Ectodermal cell (in vitro differentiated cells): Measurements from ENCODE around the gene HCFC1R1. TPM values are rescaled to one million over a fixed set of nuclear protein-coding genes. Genes with fewer than 3 reads are reported as not detected.
"Not testable (repeated sequence)": the region's sequence is repeated elsewhere in the genome, so short reads cannot be mapped to it uniquely, and the experiment has no call there.

Source experiments
- H3K27ac ChIP-seq: 2 replicates; pipeline ENCODE4 v1.7.0; 2013; ENCODE audit warnings: mild to moderate bottlenecking, low read depth, low read length; ENCODE audit not compliant: insufficient read depth, poor library complexity, severe bottlenecking
- H3K27me3 ChIP-seq: 2 replicates; pipeline ENCODE4 v1.7.0; 2013; ENCODE audit warnings: mild to moderate bottlenecking, low read length; ENCODE audit not compliant: insufficient read depth, control insufficient read depth, poor library complexity, severe bottlenecking
- H3K36me3 ChIP-seq: one replicate; pipeline ENCODE4 v1.7.0; 2013; ENCODE audit warnings: low read length; ENCODE audit not compliant: control insufficient read depth, insufficient read depth
- H3K4me1 ChIP-seq: one replicate; pipeline ENCODE4 v1.7.0; 2013; ENCODE audit warnings: low read length; ENCODE audit not compliant: control insufficient read depth, insufficient read depth
- H3K4me3 ChIP-seq: 2 replicates; pipeline ENCODE4 v1.7.0; 2013; ENCODE audit warnings: low read depth, low read length, control low read depth; ENCODE audit not compliant: insufficient read depth
- H3K9me3 ChIP-seq: 2 replicates; pipeline ENCODE4 v1.7.0; 2013; ENCODE audit warnings: mild to moderate bottlenecking, low read length, moderate library complexity; ENCODE audit not compliant: control insufficient read depth
- WGBS, 2 experiments: methylation state at CpG; one replicate each; pipeline ENCODE4 v1.1.7; 2013; ENCODE audit warnings: missing lambda C conversion rate in 2 of 2; 5-methylcytosine and 5-hydroxymethylcytosine counted together
- polyA plus RNA-seq, 4 experiments: library from polyadenylated mRNA; stranded (reverse); fragments of 50-300 nt; gene quantifications; one replicate each; pipeline ENCODE4 v1.2.3, GENCODE V29; 2013

HCFC1R1 gene, protein sequence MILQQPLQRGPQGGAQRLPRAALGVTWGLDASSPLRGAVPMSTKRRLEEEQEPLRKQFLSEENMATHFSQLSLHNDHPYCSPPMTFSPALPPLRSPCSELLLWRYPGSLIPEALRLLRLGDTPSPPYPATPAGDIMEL
- polyA plus RNA-seq (2013, experiment 1 of 4) = 68.4 TPM
- 63.6 TPM for polyA plus RNA-seq (2013, experiment 2 of 4)
- 67.7 TPM for polyA plus RNA-seq (2013, experiment 3 of 4)
- 72.9 TPM for polyA plus RNA-seq (2013, experiment 4 of 4)

DNA sequence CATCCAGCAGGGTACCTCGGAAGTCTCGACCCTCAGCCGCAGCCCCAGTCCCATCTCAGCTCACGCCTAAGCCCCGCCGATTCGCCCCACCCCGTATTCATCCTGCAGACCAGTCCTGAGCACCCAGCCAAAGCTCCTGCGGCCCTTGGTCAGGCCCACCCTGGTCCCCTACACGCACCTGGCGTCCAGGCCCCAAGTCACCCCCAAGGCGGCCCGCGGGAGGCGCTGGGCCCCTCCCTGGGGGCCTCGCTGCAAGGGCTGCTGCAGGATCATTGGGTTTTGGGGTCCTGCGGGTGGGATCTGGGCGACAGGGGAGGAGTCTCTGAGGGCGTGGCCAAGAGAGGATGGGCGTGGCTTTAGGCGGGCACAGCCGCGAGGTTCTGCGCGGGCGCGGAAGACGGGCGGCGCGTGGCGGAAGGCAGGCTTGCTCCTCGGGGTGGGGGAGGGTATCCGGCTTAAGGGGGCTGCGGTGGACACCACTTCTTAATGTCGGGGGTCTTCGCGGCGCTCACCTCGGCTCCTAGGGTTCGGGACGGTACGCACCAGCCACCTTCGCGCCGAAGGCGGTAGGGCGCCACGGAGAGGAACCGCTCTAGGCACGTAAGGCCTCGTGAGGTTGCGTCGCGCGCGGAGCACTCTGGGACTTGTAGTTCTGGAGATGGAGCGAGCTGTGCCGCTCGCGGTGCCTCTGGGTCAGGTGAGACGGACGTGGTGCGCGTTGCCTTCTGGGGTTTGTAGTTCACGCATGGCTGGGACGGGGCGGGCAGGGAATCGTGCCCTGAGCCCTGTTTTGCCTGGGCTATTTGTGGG, at the start of gene HCFC1R1, which contains the start of gene THOC6:
HCFC1R1 (minus strand) TSS at position 274 of the 810 bp plus-strand sequence; CDS start at position 273, 1 bp downstream.
THOC6 (plus strand) TSS at position 367 of the 810 bp plus-strand sequence; CDS start at position 659, 292 bp downstream.
- H3K36me3 ChIP-seq = peaks cover 17% of the 10 kb centered on the region
- 0 to 1% methylated on average over 69 of the region's 69 CpGs for whole genome bisulfite sequencing, 2 experiments
- no peaks in the 10 kb centered on the region for H3K9me3 ChIP-seq
- H3K27ac ChIP-seq = peak within 1 kb of the TSS; percentile 83
- peaks cover 6% of the 10 kb centered on the region for H3K27me3 ChIP-seq
- peaks cover 23% of the 10 kb centered on the region for H3K4me1 ChIP-seq
- H3K4me3 ChIP-seq = peak within 1 kb of the TSS; percentile 60

DNA sequence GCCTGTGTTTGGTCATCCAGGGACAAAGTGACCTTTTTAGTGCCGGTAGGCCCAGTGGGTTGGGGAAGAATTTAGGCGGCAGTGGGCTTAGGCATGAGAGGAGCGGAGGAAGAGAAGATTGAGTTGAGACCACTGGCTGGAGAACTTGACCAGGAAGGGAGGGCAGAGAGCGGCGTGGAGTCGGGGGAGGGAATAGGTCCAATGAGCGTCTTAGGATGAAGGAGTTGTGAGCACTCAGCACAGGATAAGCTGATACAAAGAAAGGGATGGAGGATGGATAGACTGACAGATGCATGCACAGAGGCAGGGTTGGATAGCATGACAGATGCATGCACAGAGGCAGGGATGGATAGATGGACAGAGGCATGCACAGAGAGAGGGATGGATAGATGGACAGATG, 49.7 kb upstream of the HCFC1R1 start:
- 91 to 95% methylated on average over 7 of the region's 7 CpGs for WGBS, 2 experiments
- Histone ChIP-seq H3K9me3 (no peaks in the 10 kb centered on the region), H3K27me3 (no peaks in the 10 kb centered on the region), H3K27ac (no peak overlapping the region), H3K4me3 (no peak overlapping the region), H3K4me1 (no peaks in the 10 kb centered on the region), H3K36me3 (no peaks in the 10 kb centered on the region)

DNA sequence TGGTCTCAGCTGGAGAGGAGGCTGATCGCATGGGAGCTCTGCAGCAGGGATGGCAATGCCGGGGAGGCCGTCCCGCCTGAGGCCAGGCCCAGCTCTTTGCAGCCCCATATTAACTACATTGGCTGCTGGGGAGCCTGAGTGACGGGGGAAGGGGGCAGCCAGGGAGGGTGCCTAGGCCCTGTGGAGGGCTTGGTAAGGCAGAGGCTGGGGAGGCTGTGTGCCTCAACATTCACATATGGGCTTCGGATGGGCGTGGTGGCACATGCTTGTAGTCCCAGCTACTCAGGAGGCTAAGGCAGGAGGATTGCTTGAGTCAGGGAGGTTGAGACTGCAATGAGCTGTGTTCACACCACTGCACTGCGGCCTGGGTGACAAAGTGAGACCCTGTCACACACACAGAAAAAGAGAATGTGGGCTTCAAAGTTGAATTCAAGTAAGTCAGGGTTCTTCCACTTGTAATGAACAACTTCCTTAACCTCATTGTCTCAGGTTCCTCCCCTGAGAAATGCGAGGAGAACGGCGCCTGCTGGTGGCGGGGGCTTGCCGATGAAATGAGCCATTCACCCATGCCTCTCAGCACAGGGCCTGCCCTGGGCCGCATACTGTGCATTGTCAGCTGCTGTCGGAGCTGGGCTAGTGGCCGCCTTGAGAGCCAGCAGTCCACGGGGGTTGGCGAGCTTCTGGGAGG, 49.0 kb upstream of the HCFC1R1 start:
- not testable (repeated sequence) for H3K36me3 ChIP-seq, H3K27me3 ChIP-seq, H3K9me3 ChIP-seq, H3K4me1 ChIP-seq, H3K27ac ChIP-seq, H3K4me3 ChIP-seq
- WGBS, 2 experiments = 71 to 72% methylated on average over 7 to 12 of the region's 18 CpGs

DNA sequence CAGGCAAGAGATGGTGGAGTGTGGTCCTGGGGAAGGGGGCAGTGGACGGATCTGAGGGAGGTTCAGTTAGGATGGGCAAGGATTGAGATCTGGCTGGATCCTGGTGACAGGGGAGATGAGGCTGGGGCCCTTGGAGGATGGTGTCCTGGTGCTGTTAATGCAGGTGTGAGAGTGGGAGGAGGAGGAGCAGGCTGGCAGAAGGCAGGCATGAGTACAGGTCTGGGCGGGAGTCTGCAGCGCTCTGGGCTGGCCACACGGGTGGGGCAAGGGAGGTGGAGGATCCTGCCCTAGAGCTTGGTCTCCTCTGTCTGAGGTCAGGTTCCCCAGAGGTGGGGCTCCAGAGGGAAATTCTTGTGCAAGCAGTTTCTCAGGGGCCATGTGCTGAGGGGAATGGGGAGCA, 48.4 kb upstream of the HCFC1R1 start:
- not testable (repeated sequence) for H3K4me1 ChIP-seq, H3K4me3 ChIP-seq, H3K36me3 ChIP-seq, H3K27ac ChIP-seq, H3K27me3 ChIP-seq, H3K9me3 ChIP-seq
- 90 to 95% methylated on average over 3 of the region's 4 CpGs for WGBS, 2 experiments

DNA sequence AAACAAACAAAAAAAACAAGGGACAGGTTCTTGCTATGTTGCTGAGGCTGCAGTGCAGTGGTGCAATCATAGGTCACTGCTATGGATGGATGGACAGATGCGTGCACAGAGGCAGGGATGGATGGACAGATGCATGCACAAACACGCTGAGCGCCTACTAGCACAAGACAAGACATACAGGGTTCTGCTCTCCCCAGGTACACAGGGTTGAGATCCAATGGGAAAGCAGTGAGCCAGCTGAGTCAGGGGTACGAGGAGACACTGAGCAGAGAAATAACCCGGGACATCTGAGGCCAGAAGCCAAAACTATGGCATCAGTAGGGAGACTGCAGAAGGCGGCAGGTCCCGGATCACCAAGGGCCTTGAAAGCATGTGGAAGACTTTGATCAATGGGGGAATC, 47.9 kb upstream of the HCFC1R1 start:
- Histone ChIP-seq H3K27me3 (no peaks in the 10 kb centered on the region), H3K4me1 (no peaks in the 10 kb centered on the region), H3K9me3 (no peaks in the 10 kb centered on the region), H3K4me3 (no peak overlapping the region), H3K27ac (no peak overlapping the region), H3K36me3 (no peaks in the 10 kb centered on the region)
- 91 to 93% methylated on average over 7 of the region's 7 CpGs for WGBS, 2 experiments

DNA sequence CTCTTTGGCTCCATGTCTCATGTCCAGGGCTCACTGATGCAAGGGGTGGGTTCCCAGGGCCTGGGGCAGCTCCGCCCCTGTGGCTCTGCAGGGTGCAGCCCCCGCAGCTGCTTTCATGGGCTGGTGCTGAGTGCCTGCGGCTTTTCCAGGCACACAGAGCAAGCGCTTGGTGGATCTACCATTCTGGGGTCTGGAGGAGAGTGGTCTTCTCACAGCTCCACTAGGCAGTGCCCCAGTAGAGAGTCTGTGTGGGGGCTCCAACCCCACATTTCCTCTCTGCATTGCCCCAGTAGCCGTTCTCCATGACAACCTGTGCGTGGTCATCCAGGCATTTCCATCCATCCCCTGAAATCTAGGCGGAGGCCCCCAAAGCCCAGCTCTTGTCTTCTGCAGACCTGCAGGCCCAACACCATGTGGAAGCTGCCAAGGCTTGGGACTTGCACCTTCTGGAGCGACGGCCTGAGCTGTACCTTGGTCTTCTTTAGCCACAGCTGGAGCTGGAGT, 46.9 kb upstream of the HCFC1R1 start:
- WGBS, 2 experiments = 83 to 86% methylated on average over 9 of the region's 9 CpGs

DNA sequence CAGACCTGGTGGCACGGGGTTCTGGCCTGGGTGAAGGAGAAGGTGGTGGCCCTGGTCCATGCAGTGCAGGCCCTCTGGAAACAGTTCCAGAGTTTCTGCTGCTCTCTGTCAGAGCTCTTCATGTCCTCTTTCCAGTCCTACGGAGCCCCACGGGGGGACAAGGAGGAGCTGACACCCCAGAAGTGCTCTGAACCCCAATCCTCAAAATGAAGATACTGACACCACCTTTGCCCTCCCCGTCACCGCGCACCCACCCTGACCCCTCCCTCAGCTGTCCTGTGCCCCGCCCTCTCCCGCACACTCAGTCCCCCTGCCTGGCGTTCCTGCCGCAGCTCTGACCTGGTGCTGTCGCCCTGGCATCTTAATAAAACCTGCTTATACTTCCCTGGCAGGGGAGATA, 45.4 kb upstream of the HCFC1R1 start:
- H3K36me3 ChIP-seq, H3K4me1 ChIP-seq, H3K27me3 ChIP-seq, H3K4me3 ChIP-seq, H3K9me3 ChIP-seq, H3K27ac ChIP-seq: not testable (repeated sequence)
- WGBS, 2 experiments = 94 to 95% methylated on average over 10 of the region's 11 CpGs

More for the DNA sequence above, 46.9 kb upstream of the HCFC1R1 start:
- H3K4me1 ChIP-seq = no peaks in the 10 kb centered on the region
- H3K27me3 ChIP-seq = no peaks in the 10 kb centered on the region
- no peaks in the 10 kb centered on the region for H3K9me3 ChIP-seq
- H3K4me3 ChIP-seq = no peak overlapping the region
- H3K36me3 ChIP-seq = no peaks in the 10 kb centered on the region
- H3K27ac ChIP-seq = no peak overlapping the region

DNA sequence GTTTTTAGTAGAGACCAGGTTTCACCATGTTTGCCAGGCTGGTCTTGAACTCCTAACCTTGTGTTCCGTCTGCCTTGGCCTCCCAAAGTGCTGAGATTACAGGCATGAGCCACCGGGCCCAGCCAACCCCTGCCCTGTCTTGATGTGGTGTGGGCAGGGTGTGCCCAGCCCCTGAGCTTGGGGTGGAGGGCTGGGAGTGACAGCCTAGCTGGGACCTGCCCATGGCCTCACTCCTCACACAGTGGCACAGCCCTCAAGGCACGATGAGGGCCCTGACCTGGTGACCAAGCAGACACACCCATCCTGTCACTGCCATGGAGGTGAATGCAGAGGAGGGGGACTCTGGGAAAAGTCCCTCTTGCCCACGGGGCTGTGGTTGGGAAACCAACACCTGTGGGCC, 44.7 kb upstream of the HCFC1R1 start:
- Histone ChIP-seq H3K36me3 (no peaks in the 10 kb centered on the region), H3K9me3 (no peaks in the 10 kb centered on the region), H3K27me3 (no peaks in the 10 kb centered on the region), H3K27ac (no peak overlapping the region), H3K4me3 (no peak overlapping the region), H3K4me1 (no peaks in the 10 kb centered on the region)
- 87 to 97% methylated on average over 4 of the region's 4 CpGs for WGBS, 2 experiments

DNA sequence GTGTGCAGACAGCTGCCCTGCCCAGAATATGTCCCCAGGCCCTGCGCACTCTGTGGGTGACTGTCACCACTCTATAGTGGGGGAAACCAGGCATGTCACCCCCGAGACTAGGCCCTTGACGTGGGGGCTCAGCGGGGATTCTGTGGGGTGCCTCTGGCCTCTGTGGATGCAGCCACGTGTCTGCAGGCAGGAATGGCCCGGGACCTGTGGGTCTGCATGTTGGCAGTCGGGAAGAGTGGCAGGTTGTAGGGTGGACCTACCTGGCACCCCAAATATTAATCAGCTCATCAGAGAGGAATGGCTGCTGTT, 42.7 kb upstream of the HCFC1R1 start:
- Histone ChIP-seq H3K4me3 (no peak overlapping the region), H3K27ac (no peak overlapping the region), H3K4me1 (no peaks in the 10 kb centered on the region), H3K9me3 (no peaks in the 10 kb centered on the region), H3K36me3 (no peaks in the 10 kb centered on the region), H3K27me3 (no peaks in the 10 kb centered on the region)
- WGBS, 2 experiments = 92 to 95% methylated on average over 7 of the region's 7 CpGs
